ENCODE data around the gene TP53.
"Not testable (repeated sequence)": the region's sequence is repeated elsewhere in the genome, so short reads cannot be mapped to it uniquely, and the experiment has no call there.

The TP53 gene

DNA sequence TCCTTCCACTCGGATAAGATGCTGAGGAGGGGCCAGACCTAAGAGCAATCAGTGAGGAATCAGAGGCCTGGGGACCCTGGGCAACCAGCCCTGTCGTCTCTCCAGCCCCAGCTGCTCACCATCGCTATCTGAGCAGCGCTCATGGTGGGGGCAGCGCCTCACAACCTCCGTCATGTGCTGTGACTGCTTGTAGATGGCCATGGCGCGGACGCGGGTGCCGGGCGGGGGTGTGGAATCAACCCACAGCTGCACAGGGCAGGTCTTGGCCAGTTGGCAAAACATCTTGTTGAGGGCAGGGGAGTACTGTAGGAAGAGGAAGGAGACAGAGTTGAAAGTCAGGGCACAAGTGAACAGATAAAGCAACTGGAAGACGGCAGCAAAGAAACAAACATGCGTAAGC is 12.4 kb downstream of the TP53 start:
- no peak for DNase-seq (ENCODE audit: low spot score)

DNA sequence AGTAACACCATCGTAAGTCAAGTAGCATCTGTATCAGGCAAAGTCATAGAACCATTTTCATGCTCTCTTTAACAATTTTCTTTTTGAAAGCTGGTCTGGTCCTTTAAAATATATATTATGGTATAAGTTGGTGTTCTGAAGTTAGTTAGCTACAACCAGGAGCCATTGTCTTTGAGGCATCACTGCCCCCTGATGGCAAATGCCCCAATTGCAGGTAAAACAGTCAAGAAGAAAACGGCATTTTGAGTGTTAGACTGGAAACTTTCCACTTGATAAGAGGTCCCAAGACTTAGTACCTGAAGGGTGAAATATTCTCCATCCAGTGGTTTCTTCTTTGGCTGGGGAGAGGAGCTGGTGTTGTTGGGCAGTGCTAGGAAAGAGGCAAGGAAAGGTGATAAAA is 14.1 kb downstream of the TP53 start:
- no peak for DNase-seq (ENCODE audit: low spot score)

DNA sequence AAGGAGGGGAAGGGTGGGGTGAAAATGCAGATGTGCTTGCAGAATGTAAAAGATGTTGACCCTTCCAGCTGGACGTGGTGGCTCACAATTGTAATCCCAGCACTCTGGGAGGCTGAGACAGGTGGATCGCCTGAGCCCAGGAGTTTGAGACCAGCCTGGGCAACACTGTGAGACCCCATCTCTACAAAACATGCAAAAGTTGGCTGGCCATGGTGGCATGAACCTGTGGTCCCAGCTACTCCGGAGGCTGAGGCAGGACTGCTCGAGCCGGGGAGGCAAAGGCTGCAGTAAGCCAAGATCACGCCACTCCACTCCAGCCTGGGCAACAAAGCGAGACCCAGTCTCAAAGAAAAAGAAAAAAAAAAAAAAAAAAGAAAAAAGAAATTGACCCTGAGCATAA is 18.8 kb downstream of the TP53 start:
- no peak for DNase-seq (ENCODE audit: low spot score)

DNA sequence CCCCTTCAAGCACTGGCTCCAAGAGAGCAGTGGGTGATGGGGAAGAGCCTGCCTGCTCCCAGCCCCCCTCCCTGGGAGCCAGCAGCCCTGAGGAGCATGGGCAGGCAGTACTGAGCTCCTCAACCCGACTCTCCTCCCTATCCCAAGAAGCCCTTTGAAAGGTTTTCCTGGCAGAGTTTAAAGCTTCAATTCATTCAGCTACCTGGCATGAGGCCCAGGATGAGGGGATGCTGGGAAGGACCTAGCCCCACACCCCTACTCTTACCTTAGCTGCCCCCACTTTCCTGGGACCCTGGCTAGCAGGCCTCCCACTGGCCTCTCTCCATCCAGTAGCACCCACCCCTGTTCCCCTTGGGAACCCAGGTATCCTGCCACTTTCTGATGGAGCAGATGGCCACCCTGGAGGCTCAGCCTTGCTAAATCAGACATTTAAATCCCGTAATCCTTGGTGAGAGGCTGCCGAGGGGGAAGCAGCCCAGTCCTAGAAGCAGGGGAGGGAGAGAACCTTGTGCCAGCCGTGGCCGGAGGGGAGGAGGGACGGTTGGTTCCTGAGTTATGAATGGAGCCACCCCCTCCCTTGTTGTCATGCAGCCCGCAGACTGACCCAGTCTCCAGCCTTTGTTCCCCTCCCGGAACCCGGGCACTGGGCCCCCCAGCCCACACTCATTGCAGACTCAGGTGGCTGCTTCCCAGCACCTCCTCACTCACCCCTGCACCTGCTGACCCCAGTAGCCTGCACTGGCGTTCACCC is 19.5 kb downstream of the TP53 start:
- peak; percentile 82 for DNase-seq (ENCODE audit: low spot score)

DNA sequence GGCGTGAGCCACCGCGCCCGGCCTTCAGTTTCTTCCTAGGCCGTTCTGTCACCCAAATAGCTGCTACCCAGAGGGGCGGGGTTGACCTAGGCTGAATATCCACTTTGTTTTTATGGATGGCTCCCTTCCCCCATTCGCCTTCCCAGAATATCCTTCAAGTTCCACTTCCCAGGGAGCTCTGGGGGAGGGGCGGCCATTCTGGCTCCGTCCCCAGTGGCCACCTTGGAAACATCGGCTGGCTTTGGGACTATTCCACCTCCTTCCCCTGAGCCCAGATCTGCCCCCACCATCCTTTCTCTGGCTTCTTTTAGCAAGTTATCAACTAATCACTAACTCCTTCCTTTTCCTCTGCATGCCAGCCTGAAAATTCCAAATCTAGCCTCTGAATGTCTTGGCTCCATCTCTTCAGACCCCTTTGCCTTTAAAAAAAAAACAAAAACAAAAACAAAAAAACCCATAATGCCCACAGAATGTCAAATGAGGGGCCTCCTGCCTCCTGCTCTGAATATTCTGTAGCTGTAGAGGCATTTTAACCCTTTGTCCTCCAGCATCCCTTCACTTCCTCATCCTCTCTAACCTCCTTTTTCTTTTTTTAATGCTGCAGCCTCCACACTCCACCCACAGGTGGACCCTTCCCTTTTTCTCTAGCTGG is 30.2 kb downstream of the TP53 start:
- DNase-seq (ENCODE audit: low spot score): peak; percentile 61

DNA sequence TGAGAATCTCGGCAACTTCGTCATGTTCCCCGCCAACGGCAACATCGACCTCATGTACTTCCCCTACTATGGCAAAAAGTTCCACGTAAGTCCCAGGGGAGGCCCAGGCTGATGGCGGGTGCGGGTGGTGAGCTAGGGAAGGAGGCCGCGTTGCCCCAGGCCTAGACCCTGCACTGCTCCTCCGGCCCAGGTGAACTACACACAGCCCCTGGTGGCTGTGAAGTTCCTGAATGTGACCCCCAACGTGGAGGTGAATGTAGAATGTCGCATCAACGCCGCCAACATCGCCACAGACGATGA is 31.8 kb downstream of the TP53 start:
- no peak for DNase-seq (ENCODE audit: low spot score)

DNA sequence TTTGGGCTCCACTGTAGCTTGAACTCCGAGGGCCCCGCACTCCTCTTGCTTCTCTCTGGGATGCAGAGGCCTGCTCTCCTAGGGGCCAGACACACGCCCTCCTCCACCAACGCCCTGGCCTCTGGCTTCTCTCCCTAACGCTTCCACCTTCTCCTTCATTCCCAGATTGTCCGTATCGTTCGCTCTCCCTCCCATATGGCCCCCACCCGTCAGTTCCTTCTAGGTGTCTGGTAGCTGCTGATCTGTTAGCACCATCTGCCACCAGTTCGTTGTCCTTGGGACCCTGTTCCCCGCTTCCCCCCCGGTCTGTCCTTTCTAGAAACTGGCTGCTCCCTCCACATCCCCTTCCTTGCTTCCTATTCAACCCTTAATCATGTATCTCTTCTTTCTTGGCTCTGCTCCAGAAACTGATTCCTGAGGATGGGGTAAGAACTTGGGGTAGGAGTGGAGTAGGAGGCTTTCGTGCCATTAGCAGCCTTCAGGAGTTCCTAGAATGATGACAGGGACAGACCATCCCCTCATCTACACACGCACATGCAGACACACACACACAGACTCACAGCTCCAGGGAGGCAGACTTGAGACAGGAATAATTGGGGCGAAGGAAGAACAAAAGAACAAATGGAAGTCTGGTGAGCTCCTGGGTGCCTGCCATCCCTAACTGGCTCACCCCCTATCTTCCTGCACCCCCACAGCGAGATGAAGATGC is 32.3 kb downstream of the TP53 start:
- no peak for DNase-seq (ENCODE audit: low spot score)

DNA sequence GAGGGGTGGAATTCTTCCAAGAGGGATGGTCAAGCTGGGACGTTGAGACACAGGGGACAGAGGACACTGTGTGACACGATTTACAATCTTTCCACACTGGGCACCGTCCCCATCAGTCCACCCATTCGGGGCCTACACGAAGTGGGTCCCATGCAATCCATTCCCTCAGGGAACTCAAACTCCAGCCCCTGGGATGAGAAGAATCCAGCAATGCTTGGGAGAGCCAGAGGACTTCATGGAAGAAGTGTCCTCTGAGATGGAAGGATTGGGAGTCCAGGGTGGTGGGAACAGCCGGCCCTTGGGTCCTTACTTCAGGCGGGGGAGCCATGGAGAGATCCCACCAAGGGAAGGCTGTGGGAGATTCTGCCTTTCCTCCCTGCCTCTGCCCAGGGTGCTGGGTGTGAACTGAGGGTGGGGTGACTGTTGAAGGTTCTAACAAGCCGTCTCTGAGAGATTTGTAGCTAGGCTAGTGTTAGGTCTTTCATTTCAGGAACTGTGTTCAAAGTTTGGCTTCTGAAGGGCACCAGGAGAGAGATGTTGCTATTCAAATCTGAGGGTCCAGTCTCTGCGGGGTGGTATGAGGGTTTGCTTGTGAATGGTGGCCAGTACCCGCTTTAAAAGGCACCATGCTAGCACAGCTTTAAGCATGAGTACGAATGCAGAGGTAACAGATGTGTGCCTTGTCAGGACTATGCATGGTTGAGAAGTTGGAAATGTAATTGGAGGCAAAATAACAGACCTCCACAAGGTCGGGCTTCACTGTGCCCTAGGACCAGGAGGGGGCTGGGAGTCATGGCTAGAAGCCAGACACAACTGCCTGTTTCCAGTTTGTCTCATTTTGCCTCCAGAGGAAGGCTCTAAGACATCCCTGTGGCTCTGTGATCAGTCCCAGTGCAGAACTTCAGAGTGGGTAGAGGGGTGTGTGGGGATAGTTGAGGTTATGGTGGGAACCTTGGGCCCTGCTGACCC is 34.6 kb downstream of the TP53 start:
- no peak for DNase-seq (ENCODE audit: low spot score)

DNA sequence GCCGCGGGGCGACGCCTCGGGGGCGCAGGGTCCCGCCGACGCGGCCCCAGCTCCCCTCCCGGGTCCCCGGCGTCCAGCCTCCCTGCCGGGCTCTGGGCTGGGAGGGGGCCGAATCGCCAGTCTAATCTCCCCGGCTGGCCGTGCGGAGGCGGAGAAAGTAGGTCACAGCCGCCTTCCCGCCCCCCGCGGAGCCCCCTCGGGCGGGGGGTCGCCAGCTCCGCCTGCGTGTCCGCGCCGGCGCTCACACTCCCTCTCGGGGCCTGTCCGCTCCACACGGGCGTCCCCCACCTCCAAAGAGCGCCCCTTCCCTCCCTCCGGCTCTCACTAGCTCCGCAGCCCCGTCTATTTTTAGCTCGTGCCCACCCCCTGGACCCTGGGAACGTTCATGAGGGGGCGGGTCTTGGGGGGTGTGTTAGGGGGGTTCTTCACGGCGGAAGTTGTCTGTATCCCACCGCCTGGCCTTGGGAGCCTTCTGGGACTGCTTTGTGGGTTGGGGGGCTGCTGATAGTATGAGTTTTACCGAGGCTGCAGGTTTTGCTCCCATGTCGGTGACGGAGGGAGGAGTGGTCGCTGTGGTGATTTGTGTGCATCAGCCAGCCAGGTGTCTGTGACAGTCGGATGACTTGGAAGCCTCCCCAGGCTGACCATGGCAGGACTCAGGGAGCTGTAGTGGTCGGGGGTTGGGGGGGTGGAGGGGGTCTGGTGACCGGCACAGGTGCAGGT is 35.5 kb downstream of the TP53 start:
- no peak for DNase-seq (ENCODE audit: low spot score)

DNA sequence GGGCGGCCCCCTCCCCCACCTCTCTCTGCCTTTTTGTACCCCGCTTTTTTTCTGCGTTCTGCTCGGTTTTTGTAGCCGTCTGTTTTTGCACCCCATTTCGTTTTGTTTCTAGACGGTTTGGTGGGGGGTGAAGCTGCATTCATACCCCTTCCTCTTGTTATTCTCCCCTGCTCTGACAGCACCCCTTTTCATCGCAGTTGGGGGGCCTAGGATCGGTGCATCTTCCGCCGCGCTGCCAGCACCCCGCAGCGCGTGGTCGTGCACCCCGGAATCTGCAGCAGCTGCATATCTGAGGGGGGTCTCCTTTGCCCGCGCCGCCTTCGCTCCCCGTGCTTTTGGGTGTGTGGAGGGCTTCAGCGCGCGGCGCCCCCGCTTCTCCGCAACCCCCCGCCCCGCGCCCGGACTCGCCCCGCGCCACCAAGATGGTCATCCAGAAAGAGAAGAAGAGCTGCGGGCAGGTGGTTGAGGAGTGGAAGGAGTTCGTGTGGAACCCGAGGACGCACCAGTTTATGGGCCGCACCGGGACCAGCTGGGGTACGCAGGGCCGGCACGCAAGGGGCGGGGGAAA is 36.1 kb downstream of the TP53 start:
- no peak for DNase-seq (ENCODE audit: low spot score)

DNA sequence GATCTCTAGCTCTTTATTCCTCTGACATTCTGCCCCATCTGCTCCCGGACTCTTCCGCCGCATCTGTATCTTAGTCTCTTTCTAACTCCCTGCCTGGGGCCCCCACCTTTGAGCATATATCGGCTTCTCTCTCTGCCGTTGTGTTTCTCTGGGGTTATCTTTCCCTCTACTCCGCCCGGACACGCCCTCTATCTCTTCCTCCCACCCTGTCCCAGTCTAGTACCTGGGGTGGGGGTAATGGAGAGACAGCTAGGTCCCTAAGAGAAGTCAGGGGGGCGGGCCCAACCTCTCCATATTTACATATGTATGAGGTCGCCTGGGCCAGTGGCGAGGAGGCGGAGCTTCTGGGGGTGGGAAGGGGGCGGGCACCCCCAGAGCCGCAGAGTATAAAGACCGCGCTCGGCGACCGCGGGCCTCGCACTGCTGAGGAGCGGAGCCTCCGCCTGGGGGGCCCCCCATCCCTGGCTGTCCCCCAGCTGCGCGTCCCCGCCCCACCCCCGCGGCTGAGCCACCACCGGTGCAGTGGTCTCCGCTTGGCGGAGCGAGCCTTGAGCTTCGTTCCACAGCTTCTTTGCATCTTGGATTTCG is 36.7 kb downstream of the TP53 start, which contains the start of gene ATP1B2:
ATP1B2 (plus strand) TSS at position 418 of the 588 bp plus-strand sequence. CDS start 593 bp downstream, outside the sequence.
- DNase-seq (ENCODE audit: low spot score): peak; percentile 55

DNA sequence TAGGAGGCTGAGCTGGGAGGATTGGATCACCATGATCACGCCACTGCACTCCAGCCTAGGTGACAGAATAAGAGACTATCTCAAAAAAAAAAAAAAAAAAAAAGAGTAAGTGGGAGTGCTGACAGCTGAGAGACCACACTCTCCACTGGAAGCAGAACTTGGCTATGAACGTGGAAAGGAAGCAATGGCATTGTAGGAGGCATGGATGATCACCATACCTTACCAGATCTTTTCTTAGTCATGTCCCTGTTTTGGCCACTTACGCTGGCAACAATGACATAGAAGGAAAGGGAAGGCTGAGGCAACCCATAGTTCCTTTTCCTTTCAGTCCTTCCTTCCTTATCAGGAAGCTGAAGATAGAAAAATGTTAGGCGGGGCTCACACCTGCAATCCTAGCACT is 40.3 kb downstream of the TP53 start:
- DNase-seq (ENCODE audit: low spot score): no peak

DNA sequence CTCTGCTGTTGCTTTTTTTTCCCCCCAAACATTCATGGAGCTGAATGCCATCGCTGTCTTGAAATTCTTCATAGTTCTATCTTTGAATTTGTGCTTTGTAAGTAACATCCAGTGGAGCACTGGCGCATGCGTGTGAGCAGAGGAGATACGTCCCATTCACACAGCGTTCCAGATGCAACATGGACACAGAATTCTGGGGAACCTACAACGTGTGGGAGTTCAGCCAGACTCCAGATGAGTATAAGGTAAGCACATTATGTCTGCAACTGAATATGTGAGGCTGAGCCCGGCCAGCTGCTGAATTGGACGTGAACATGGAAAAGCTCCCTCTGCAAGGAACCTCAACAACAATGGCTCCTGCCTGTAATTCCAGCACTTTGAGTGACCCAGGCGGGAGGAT is 40.8 kb downstream of the TP53 start:
- DNase-seq (ENCODE audit: low spot score): no peak

DNA sequence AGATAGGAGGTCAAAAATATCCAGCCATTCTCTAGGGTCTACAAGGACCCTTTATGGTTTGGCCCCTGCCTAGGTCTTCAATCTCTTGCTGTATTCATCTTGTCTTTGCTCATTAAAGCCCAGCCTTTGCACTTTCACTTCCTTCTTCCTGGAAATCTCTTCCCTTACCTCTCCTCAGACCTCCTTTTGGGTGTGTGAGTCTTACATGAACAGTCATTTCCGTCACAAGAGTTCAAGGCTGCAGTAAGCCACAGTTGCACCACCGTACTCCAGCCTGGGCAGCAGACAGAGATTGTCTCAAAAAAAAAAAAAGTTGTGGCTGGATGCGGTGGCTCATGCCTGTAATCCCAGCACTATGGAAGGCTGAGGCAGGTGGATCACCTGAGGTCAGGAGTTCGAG is 42.5 kb downstream of the TP53 start:
- no peak for DNase-seq (ENCODE audit: low spot score)

DNA sequence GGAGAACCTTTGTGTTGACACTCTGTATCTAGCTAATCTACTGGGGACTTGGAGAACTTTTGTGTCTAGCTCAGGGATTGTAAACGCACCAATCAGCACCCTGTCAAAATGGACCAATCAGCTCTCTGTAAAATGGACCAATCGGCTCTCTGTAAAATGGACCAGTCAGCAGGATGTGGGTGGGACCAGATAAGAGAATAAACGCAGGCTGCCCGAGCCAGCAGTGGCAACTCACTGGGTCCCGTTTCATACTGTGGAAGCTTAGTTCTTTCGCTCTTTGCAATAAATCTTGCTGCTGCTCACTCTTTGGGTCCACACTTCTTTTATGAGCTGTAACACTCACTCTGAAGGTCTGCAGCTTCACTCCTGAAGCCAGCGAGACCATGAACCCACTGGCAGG is 45.7 kb downstream of the TP53 start:
- DNase-seq (ENCODE audit: low spot score): not testable (repeated sequence)

DNA sequence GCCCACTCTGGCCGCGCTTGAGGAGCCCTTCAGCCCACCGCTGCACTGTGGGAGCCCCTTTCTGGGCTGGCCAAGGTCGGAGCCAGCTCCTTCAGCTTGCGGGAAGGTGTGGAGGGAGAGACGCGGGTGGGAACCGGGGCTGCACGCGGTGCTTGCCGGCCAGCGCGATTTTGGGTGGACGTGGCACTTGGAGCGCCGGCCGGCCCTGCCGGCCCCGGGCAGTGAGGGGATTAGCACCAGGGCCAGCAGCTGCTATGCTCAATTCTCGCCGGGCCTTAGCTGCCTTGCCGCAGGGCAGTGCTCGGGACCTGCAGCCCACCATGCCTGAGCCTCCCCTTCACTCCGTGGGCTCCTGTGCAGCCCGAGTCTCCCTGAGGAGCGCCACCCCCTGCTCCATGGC is 46.5 kb downstream of the TP53 start:
- no peak for DNase-seq (ENCODE audit: low spot score)

DNA sequence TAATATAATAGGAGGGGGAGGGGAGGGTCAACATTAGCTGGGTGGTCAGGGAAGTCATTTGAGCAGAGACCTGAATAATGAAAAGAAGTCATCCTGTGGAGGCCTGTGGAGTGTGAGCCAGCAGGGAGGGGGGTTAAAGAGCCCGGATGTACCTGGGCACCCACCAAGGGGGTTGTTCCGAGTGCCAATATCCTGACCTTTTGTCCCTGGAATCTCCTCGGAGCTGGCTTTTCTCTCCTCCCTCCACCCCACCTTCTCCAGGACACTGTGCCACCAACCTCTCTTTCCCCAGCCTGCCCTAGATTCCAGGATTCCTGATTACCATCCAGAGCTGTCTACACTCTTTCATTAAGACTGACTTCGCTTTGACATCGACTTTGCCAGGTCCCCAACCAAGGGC is 51.1 kb downstream of the TP53 start:
- no peak for DNase-seq (ENCODE audit: low spot score)

DNA sequence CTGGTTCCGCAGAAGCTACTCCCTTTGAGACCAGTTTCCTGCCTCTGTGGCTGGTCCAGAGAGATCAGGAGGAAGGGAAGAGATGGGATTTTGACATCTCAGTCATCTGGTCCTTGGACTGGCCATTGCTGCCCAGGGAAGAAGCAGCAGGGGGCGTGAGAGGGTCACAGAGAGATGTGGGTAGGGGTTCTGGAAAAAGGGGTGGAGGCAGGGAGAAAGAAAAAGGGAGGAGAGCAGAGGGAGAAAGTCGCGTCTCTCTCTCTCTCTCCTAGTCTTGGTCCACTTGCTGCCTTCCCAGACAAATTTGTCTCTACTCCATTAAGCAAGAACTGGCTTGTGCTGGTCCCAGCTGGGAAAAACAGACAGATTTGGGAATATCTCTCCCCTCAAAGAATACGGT is 52.9 kb downstream of the TP53 start:
- DNase-seq (ENCODE audit: low spot score): peak; percentile 59

DNA sequence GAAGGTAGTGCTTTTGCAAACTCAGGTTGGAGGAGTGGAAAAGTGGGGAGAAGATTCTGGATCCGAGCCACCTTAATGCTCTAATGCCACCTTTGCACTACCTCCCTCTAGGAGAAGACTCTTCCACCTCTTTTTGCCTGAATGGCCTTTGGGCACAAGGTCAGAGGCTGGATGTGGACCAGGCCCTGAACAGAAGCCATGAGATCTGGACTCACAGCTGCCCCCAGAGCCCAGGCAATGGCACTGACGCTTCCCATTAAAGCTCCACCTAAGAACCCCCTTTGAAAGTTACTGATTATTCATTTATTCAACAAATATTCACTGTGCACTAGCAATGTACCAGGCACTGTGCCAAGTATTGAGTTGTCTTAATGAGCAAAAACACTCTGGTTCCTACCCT is 54.2 kb downstream of the TP53 start:
- DNase-seq (ENCODE audit: low spot score): no peak

DNA sequence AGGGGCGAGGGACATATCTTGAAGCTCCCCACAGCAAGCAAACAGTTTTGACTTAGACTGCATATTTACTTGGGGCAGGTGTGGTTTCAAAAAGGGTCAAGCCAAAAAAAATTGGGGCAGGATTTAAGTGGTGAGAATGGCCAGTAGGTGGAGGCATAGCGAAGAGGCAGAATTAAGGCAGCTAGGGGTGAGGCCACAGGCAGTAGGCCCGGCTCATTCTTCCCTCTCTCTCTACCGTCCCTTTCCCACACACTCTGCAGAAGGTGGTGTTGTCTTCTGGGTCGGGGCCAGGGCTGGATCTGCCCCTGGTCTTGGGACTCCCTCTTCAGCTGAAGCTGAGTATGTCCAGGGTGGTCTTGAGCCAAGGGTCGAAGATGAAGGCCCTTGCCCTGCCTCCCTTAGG is 54.8 kb downstream of the TP53 start:
- no peak for DNase-seq (ENCODE audit: low spot score)

All from pons (tissue), 1 donor.